HS-27A (cell line): Measurements from ENCODE around the gene C4orf51.

ENCODE experiments used
- DNase-seq: peaks from one replicate; pipeline ENCODE4 v3.0.0-alpha.2; 2012; ENCODE audit warnings: low read depth, missing footprints

Gene C4orf51

DNA sequence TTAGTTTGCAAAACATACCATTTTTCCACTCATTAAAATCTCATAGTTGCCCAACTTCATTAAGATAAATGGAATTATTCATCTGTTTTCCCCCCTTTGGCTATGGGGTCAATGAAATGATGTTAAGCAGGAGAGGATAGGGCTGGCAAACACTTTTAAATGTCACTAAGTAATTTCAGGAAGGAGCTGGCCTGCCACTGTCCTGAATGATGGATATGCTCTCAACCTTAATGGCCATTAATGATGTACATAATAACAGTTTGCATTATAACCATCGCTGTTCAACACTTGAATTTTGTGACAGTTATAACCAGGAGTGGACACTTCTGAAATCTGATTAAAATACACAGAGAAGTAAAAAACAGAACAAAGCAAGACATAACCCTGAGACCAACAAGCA lies 77.2 kb downstream of the C4orf51 start:
- DNase-seq, result no peak

DNA sequence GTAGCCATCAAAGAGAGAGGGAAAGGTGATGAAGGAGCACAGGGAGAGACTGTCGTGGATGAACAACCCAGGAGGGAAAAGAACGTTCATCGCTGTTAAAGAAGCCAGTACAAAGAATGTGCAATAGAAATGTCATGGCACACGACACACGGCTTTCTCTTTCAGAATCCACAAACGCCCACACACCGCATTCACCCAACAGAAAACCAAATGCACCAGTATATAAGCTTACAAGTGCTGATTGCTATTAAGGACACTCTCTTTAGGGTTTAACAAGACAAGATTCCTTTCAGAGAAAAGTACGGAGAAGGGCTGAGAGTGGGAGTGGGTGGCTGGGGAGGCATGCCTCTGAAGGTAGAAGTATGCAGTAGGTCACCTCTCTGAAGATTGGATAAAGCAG lies 80.2 kb downstream of the C4orf51 start:
- DNase-seq, result no peak

DNA sequence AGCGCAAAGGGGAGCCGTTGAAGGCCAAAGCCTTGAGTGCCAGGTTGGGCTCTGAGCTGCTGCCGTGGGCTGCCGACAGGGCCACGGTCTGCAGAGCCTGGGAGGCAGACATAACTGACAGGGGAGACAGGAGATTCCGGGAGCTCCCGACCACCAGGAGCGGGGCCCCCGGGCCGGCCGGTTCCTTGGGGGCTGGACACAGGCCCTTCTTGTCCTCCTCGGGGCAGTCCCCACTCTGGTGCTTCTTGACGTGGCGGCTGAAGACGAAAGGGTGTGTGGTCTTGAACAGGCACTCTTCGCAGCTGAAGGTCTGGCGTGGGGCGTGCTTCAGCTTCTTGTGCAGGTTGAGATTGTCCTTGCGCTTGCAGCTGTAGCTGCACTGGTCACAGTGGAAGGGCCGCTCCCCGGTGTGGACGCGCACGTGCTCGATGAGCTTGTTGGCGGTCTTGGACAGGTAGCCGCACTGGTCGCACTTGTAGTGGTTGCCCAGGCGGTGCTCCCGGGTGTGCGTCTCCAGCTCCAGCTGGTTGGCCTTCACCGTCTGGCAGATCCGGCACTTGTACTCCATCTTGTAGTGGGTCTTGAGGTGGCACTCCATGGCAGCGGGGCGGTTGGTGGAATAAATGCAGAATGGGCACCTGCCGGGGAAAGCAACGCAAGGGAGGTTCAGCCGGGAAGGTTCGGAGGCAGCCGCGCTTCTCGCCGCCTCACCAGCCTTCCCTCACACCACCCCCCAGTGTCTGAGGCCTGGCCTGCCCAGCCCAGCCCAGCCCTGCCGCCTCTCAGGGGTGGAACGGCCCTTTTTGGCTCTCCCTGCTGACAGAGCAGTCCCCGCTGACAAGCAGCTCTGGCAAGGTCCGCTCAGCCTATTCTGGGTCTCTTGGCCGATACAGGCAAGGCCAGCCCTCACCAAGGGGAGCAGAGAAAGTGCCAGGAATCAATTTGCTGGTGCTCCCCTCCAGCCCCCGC lies 81.3 kb downstream of the C4orf51 start:
- DNase-seq, result no peak

DNA sequence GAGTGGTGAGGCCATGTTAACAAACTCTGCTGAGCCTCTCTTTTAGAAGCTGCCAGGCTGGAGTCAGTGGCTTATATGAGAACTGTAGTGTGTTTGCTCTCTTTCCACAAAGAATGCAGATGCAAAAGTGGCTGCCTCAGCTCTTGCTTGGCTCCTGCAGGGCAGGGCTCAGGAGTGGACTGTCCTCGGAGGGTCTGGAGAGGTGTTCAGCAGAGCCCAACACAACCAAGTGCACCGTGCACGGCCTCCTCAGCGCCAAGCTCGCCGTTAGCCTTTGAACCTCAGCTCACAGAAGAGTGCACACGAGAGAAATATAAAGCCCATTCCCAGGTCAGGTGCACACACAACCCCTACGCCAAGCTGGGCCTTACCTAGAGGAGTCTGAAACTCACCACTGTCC lies 82.8 kb downstream of the C4orf51 start:
- DNase-seq, result no peak

DNA sequence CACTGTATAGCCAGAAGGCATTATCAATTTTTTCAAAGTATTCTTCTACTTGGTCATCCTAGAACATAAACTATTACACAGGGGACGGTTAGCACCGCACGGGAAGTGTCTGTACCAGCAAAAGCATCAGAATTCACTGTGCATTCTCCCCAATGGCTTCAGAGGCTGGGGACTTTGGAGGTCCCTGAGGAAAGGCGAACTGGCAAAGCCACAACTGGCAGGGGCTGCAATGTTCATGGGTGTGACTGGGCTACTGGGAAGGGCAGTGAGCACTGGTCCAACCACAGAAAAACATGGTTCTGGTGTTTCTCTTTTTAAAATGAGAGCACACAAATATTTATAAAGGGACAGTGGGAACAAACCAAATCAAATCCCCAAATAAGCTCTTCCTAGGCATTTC lies 83.5 kb downstream of the C4orf51 start:
- no peak for DNase-seq

DNA sequence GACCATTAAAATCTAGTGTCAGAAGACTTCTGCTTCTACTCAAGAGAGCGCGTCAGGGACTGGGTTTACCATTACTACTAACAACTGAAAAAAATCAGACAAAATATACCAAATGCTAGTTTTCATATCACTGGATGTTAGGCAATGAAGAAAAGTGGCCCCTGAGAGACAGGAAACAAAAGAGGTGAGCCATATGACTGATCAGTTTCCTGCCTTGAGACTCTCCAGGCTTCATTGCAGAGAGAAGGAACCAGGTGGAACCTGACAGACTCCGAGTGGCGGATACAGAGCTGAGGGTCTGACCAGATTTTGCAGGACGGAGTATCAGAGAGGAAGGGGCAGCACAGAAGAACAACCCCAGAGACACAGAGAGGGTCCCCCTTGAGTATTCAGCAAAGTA lies 86.3 kb downstream of the C4orf51 start:
- no peak for DNase-seq

DNA sequence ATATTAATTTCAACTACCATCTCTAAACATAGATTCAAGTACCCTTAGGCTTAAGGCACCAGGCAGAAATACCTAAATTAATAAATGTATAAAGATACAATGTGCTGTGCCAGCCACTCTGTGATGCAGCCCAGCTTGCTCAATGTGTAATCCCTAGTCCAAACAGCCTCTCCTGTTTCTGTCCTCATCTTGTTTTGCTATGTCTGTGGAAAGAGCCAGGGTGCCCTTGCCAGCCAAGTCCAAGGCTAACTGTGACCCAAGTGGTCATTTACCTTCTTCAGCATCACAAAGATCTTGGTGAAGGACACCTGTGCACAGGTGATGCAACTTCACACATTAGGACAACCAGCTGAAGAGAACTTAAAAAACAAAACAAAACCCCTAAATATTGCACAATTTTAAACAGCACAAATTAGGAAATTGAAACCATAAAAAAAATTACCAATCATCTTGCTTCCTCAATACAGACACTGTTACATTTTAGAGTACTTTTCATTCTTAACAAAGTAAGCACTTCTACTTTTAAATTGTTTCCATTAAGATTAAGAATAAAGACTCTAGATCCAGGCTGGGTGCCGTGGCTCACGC lies 89.6 kb downstream of the C4orf51 start:
- no peak for DNase-seq

DNA sequence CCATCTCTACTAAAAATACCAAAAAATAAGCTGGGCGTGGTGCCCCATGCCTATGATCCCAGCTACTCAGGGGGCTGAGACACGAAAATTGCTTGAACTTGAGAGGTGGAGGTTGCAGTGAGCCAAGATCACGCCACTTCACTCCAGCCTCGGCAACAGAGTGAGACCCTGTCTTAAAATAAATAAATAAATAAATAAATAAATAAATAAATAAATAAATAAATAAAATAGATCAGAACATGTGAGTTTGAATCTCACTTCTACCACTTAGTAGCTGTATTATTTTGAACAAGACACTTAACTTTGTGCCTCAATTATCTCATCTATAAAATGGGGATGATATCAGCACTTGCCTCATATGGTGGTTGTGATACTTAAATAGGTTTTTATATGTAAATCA lies 90.2 kb downstream of the C4orf51 start:
- no peak for DNase-seq

DNA sequence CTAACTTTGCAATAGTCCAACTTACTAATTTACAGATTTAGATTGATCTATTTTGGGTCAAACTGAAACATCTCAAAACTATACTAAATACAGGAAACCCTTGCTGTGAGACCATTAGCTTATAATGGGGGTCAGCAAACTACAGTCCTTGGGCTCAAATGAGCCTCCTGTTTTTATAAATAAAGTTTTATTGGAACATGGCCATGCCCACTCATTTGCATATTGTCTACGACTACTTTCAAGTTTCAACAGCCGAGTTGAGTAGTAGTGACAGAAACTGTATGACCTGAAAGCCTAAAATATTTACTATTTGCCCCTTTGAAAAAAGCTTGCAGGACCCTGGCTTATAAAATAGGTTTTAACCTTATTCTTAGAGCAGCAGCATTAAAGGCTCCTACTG lies 92.4 kb downstream of the C4orf51 start:
- no peak for DNase-seq

DNA sequence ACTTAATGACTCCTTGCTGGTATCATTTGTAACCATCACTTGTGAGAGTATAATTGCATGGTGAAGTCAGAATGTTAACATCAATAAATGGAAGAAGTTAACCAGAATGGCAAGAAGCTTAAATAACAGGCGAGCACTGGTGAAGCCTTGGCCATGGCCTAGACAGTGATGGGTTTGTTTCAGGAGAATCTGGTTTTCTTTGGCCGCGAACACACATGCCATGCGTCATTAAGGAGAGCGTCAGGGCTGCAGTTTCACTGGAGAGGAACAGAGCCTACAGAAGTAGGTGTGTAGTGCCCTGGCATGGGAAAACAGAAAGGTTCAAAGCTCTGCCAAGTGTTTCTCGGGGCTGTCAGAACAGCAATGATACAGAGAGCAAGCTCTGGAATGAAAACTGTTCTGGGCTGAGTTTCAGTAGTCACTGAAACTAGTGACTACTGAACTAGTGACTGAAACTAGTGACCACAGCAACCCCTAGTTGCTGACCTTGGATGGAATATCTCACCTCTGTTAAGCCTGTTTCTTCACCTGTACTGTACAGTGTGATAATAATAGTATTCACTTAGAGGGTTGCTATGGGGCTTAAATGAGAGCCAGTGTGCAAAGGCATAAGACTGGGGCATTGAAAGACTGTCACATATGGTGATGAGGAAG lies 93.8 kb downstream of the C4orf51 start:
- no peak for DNase-seq

DNA sequence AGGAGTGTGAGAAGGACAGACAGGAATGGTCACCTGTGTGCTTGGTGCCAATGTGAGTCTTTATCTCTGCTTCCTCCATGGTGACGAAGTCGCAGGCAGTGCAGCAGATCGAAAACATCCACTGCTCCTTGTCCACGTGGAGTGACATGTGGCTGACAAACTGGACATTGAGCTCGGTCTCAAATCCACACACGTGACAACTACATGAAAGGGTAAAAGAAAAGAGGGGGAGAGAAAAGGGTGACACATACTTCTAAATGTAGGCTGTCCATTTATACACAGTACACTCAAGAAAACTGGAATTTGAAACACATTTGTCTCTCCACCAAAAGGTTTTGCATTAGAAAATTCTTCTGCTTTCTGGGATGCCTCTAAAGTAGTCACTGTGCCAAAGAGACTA lies 94.5 kb downstream of the C4orf51 start:
- DNase-seq, result no peak

DNA sequence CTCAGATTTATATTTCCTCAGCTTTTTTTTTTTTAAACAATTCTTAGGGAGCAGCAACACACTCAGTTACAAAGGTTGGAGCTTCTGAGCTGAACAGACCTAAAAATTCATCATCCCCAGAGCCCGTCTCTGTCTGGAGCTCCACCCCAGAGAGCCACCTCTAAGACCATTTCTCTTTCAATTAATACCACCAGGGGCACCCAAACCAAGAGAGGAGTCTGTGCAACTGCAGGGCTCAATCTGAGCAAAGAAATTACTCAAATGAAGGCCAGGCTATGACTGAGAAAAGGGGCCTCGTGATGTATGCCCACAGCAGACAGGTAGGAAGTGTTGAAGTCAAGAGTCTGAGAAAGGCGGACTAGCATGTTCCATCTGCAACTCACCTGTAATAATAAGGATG lies 95.5 kb downstream of the C4orf51 start:
- DNase-seq, result no peak

DNA sequence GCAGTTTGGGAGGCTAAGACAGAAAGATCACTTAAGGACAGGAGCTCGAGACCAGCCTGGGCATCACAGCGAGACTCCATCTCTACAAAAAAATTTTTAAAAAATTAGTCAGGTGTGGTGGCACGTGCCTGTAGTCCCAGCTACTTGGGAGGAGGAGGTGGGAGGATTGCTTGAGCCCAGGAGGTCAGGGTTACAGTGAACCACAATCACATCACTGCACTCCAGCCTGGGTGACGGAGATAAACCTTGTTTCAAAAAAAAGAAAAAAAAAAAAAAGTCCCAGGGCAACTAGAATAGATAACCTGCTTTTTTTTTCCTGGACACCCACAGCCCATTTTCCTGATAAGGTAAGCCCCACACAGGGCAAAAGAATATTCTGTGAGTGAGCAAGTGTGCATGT lies 96.3 kb downstream of the C4orf51 start:
- DNase-seq, result no peak

DNA sequence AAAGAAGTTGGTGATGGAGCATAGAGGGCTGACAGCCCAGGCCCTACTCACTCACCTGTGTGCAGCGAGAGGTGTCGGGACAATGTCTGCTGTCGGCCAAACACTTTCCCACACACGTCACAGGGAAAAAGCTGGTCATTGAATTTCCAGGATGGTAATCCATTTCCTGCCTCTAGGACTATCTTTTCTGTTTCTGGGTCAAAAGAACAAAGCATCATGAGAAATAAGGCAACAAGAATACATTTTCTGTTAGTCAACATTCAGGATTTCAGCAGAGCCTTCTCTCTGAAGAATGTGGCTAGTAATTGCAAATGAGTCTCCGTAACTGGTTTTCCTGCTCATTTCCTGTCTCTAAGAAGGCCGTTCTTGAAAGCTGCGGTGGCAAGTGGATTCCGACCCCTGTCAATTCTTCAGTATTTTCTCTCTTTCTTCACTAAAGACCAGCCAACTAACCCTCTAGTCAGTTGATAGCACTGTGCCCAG lies 99.4 kb downstream of the C4orf51 start:
- no peak for DNase-seq

DNA sequence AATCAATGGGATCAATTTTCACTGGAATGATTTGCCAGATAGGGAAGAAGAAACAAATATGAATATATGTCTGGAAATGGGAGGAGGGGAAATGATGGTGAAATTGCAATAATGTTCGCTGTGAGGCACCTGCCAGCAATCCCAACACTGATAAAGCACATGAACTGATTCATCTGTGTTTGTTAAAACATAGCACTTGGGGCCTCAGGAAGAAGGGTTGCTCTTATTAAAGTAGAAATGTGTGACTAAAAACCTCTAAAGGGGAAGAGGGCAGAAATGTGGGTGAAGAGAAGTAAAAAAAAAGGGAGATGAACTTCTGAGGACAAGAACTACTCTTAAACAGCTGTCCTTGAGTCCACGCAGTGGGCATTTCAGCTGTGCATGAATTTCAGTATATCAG lies 101.4 kb downstream of the C4orf51 start:
- DNase-seq, result no peak
